Skeletal muscle tissue (tissue), 4 donors: ENCODE results near the gene WHRN. TPM values are rescaled to one million over a fixed set of nuclear protein-coding genes. Genes with fewer than 3 reads are reported as not detected.

Experiments
- H3K27ac ChIP-seq: one replicate; pipeline ENCODE4 v1.7.0; 2013; ENCODE audit warnings: mild to moderate bottlenecking, low read depth, low read length, inconsistent platforms
- H3K27me3 ChIP-seq, 3 donors: one replicate each; pipeline ENCODE4 v1.7.0; 2013; ENCODE audit warnings: low read length in 3 of 3; ENCODE audit not compliant: control insufficient read depth in 3 of 3, insufficient read depth in 3 of 3
- H3K36me3 ChIP-seq, 3 donors: one replicate each; pipeline ENCODE4 v1.7.0; 2013; ENCODE audit warnings: low read length in 3 of 3; ENCODE audit not compliant: control insufficient read depth in 3 of 3, insufficient read depth in 3 of 3
- H3K4me1 ChIP-seq, 3 donors: one replicate each; pipeline ENCODE4 v1.7.0; 2013; ENCODE audit warnings: low read length in 3 of 3, mild to moderate bottlenecking in 3 of 3; ENCODE audit not compliant: control insufficient read depth in 3 of 3, insufficient read depth in 3 of 3
- H3K4me3 ChIP-seq, 3 donors: one replicate each; pipeline ENCODE4 v1.7.0; 2013; ENCODE audit warnings: low read length in 3 of 3
- H3K9ac ChIP-seq, 3 donors: one replicate each; pipeline ENCODE4 v1.7.0; 2013; ENCODE audit warnings: low read length in 3 of 3, mild to moderate bottlenecking in 3 of 3, moderate library complexity in 2 of 3, low read depth in 1 of 3
- H3K9me3 ChIP-seq, 3 donors: one replicate each; pipeline ENCODE4 v1.7.0; 2013; ENCODE audit warnings: low read length in 3 of 3; ENCODE audit not compliant: control insufficient read depth in 3 of 3
- total RNA-seq: library from RNA; depleted of rRNA; stranded (reverse); fragments of >200 nt; gene quantifications from one replicate; pipeline ENCODE4 v1.2.3, GENCODE V29; 2014
- donor health status: Osteomylitis.

Gene WHRN
- total RNA-seq, 1 donor from 2014 or later, result 0.52 TPM

DNA sequence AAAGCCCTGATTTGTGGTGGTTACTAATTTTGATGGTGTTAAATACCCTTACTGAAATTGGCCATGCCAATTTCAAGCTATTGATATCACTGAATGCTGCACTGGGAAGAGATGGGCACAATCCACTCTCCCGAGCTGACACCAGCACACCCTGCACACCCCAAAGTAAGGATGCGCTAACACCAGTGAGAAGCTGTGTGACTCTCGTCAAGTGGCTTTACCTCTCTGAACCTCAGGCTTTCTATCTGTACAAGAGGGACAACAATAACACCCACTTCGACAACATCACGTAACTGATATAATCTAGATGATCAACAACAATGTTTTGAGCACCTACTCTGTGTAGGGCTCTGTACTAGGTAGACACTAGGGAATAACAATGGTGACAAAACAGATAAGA, 109.5 kb downstream of the WHRN start:
- no peak overlapping the region for H3K27ac ChIP-seq
- H3K36me3 ChIP-seq, result no peaks in the 10 kb centered on the region
- no peak overlapping the region for H3K9ac ChIP-seq
- peaks cover 0 to 6% (median 0%) of the 10 kb centered on the region in 3 donors for H3K27me3 ChIP-seq
- H3K4me3 ChIP-seq, result no peak overlapping the region
- H3K4me1 ChIP-seq, result peaks cover 16 to 33% (median 19%) of the 10 kb centered on the region in 3 donors
- H3K9me3 ChIP-seq, result no peaks in the 10 kb centered on the region

GRCh38 chr9:114395334-114395617, 110.0 kb downstream of the WHRN start:
- Histone ChIP-seq H3K27ac (no peak overlapping the region), H3K4me3 (no peak overlapping the region), H3K27me3 (peaks cover 0 to 6% (median 0%) of the 10 kb centered on the region in 3 donors), H3K9me3 (no peaks in the 10 kb centered on the region), H3K9ac (no peak overlapping the region), H3K36me3 (no peaks in the 10 kb centered on the region), H3K4me1 (peaks cover 19 to 38% (median 22%) of the 10 kb centered on the region in 3 donors)

GRCh38 chr9:114394523-114395333, 110.5 kb downstream of the WHRN start:
- no peaks in the 10 kb centered on the region for H3K36me3 ChIP-seq
- H3K9ac ChIP-seq, result peak overlapping the region in 1 of 3 donors; percentile 33
- peaks cover 0 to 3% (median 0%) of the 10 kb centered on the region in 3 donors for H3K27me3 ChIP-seq
- H3K4me3 ChIP-seq, result no peak overlapping the region
- H3K27ac ChIP-seq, result no peak overlapping the region
- H3K9me3 ChIP-seq, result no peaks in the 10 kb centered on the region
- H3K4me1 ChIP-seq, result peaks cover 19 to 38% (median 25%) of the 10 kb centered on the region in 3 donors

- Histone ChIP-seq H3K36me3 (no peaks in the 10 kb centered on the region), H3K9me3 (no peaks in the 10 kb centered on the region), H3K4me3 (no peak overlapping the region), H3K27ac (peak overlapping the region; percentile 7), H3K27me3 (peaks cover 0 to 10% (median 0%) of the 10 kb centered on the region in 3 donors), H3K9ac (peak overlapping the region in 1 of 3 donors; percentile 6), H3K4me1 (peaks cover 28 to 44% (median 35%) of the 10 kb centered on the region in 3 donors)
Measured at GRCh38 chr9:114392749-114393112, 112.5 kb downstream of the WHRN start.

DNA sequence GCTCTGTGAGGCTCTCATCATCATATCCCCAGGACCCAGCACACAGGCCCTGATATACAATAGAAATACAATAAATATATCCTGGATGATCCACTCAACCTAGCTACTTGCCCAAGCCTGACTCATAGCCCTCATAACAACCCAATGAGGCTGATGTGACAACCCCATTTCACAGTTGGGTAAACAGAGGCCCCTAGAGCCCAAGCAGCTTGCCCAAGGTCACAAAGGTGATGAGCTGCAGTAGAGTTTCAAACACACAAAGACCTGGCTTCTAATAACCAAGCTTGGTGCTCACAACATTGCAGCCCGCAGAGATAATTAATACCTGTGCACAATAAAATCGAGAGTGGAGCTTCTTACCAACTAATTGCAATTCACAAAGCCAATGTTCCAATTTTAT, 114.3 kb downstream of the WHRN start:
- peaks cover 0 to 14% (median 0%) of the 10 kb centered on the region in 3 donors for H3K27me3 ChIP-seq
- H3K4me1 ChIP-seq, result peaks cover 30 to 51% (median 42%) of the 10 kb centered on the region in 3 donors
- no peaks in the 10 kb centered on the region for H3K9me3 ChIP-seq
- no peaks in the 10 kb centered on the region for H3K36me3 ChIP-seq
- H3K9ac ChIP-seq, result no peak overlapping the region
- no peak overlapping the region for H3K4me3 ChIP-seq
- H3K27ac ChIP-seq, result no peak overlapping the region

DNA sequence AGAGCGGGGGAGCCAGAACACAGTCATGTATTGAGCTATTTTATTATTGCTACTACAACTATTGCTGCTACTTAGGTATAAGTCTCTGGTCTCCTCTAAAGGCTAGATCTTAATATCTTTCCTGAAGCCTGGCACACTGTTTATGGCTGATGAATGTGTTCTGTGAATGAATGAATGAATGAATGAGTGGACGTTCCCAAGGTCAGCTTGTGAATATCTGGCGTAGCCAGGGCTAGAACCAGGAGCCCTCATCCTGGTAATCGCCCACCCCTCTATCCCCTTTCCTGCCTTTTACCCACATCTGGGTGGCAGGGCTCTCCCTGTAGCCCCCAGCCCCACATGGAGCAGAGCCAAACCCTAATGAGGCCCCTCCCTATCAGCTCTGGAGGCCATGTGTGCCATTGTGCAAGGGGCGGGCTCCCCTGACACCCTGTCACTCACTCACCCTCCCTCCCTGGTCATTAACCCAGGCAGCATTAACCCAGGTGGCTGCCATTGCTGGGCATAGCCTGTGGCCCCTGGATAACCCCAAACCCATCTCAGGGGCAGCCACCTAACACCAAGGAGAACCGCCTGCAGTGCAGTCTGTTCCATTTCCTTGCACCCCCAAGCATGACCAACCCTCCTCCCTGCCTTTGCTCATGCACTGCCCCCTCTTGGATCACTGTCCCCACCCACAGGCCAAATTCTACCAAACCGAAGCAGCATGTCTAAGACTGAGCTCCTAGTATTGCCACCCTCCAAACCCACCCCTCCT, 115.5 kb downstream of the WHRN start:
- Histone ChIP-seq H3K27me3 (peaks cover 0 to 14% (median 0%) of the 10 kb centered on the region in 3 donors), H3K4me3 (no peak overlapping the region), H3K36me3 (no peaks in the 10 kb centered on the region), H3K27ac (no peak overlapping the region), H3K4me1 (peaks cover 33 to 51% (median 48%) of the 10 kb centered on the region in 3 donors), H3K9ac (no peak overlapping the region), H3K9me3 (no peaks in the 10 kb centered on the region)

DNA sequence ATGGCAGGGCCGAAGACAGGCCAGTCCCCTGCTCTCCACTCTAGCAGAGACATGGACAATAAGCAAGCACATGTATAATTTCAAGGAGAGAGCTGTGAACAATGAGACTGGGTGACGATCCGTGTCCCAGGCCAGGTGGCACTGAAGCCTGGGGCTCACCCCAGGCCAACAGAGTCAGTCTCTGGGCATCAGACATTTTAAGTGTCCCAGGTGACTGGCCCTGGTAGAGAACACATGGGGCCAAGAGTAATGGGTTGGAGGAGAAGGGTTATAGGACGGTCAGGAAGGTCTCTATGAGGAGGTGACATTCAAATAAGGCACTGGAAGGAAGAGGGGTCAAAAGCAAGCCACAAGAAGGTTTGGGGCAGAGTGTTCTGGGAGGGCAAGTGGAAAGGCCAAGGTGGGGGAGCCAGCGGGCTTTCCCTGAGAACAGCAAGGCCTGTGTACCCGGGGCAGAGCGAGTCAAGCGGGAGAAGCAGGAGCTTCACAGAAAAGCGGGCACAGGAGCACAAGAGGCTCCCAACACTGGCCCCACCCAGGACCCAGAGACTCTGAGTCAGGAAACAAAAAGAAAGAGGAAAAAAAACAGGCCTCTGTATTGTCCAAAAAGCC, 116.4 kb downstream of the WHRN start:
- Histone ChIP-seq H3K4me1 (peaks cover 35 to 52% (median 51%) of the 10 kb centered on the region in 3 donors), H3K9ac (peak overlapping the region in 1 of 3 donors; percentile 77)

DNA sequence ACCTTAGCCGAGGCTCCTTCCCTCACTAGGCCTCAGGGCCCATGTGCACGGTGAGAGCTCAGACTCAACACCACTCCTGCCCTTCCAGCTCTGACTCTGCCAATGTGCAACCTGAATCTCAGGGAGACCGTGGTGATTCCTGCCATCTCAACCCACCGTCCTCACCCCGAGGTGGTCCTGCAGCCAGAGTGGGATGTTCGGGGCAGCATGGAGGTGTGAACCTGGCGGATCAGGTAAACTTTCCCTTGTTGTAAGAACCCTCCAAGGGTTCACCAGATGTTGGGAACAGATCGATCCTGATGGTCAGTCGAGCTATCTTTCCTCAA, 117.0 kb downstream of the WHRN start:
- peaks cover 0 to 14% (median 0%) of the 10 kb centered on the region in 3 donors for H3K27me3 ChIP-seq
- peak overlapping the region; percentile 75 to 82 (median 76) for H3K4me3 ChIP-seq
- no peaks in the 10 kb centered on the region for H3K36me3 ChIP-seq
- H3K27ac ChIP-seq, result peak overlapping the region; percentile 76
- peaks cover 40 to 57% (median 56%) of the 10 kb centered on the region in 3 donors for H3K4me1 ChIP-seq
- H3K9me3 ChIP-seq, result no peaks in the 10 kb centered on the region
- peak overlapping the region; percentile 37 to 77 (median 71) for H3K9ac ChIP-seq

More for the DNA sequence above, 116.4 kb downstream of the WHRN start:
- Histone ChIP-seq H3K36me3 (no peaks in the 10 kb centered on the region), H3K27me3 (peaks cover 0 to 14% (median 0%) of the 10 kb centered on the region in 3 donors), H3K27ac (peak overlapping the region; percentile 76), H3K4me3 (no peak overlapping the region), H3K9me3 (no peaks in the 10 kb centered on the region)

GRCh38 chr9:114387680-114388356, 117.5 kb downstream of the WHRN start, which contains the start of gene AKNA:
Gene AKNA, minus strand, starts transcription at chr9:114387982. Its CDS starts 6,649 bp downstream, at chr9:114381333.
- peak within 1 kb of the TSS; percentile 71 to 83 (median 77) for H3K9ac ChIP-seq
- H3K27ac ChIP-seq, result peak within 1 kb of the TSS; percentile 76
- H3K9me3 ChIP-seq, result no peaks in the 10 kb centered on the region
- H3K27me3 ChIP-seq, result peaks cover 0 to 14% (median 0%) of the 10 kb centered on the region in 3 donors
- H3K36me3 ChIP-seq, result no peaks in the 10 kb centered on the region
- peaks cover 45 to 62% (median 60%) of the 10 kb centered on the region in 3 donors for H3K4me1 ChIP-seq
- peak within 1 kb of the TSS; percentile 75 to 82 (median 76) for H3K4me3 ChIP-seq
